Measurements from ENCODE around the gene OR2G6.
"Not testable (repeated sequence)": the region's sequence is repeated elsewhere in the genome, so short reads cannot be mapped to it uniquely, and the experiment has no call there.

Gene OR2G6

GRCh38 chr1:248507773-248508172 lies at the start of gene OR2G6:
Gene OR2G6 (plus strand): TSS chr1:248508073. CDS start chr1:248521647, 13,574 bp downstream.
- DNase-seq (ENCODE audit: low spot score), result not testable (repeated sequence)

- DNase-seq (ENCODE audit: low spot score), result not testable (repeated sequence)
Measured at GRCh38 chr1:248459117-248459516, 48.8 kb upstream of the OR2G6 start.

- no peak for DNase-seq (ENCODE audit: low spot score)
Measured at GRCh38 chr1:248471154-248471553, 36.7 kb upstream of the OR2G6 start.

GRCh38 chr1:248472111-248472510 lies 35.8 kb upstream of the OR2G6 start:
- not testable (repeated sequence) for DNase-seq (ENCODE audit: low spot score)

GRCh38 chr1:248473051-248473450 lies 34.8 kb upstream of the OR2G6 start, which contains the start of gene OR2T3:
Gene OR2T3 (plus strand): TSS chr1:248473351. CDS start chr1:248473351, 0 bp downstream.
- DNase-seq (ENCODE audit: low spot score), result not testable (repeated sequence)

GRCh38 chr1:248475660-248476059 lies 32.2 kb upstream of the OR2G6 start:
- DNase-seq (ENCODE audit: low spot score), result not testable (repeated sequence)

- not testable (repeated sequence) for DNase-seq (ENCODE audit: low spot score)
Measured at GRCh38 chr1:248481686-248482579, 25.9 kb upstream of the OR2G6 start.

- DNase-seq (ENCODE audit: low spot score), result not testable (repeated sequence)
Measured at GRCh38 chr1:248488289-248488688, 19.6 kb upstream of the OR2G6 start, which contains the start of gene OR2T5. Gene OR2T5 (plus strand): TSS chr1:248488589. CDS start chr1:248488589, 0 bp downstream.

GRCh38 chr1:248496661-248497060 lies 11.2 kb upstream of the OR2G6 start:
- DNase-seq (ENCODE audit: low spot score), result not testable (repeated sequence)

GRCh38 chr1:248500305-248501035 lies 7.4 kb upstream of the OR2G6 start:
- DNase-seq (ENCODE audit: low spot score), result not testable (repeated sequence)

GRCh38 chr1:248510217-248510616 lies 2.3 kb downstream of the OR2G6 start:
- not testable (repeated sequence) for DNase-seq (ENCODE audit: low spot score)

- DNase-seq (ENCODE audit: low spot score), result no peak
Measured at GRCh38 chr1:248521856-248522255, 14.0 kb downstream of the OR2G6 start.

- DNase-seq (ENCODE audit: low spot score), result not testable (repeated sequence)
Measured at GRCh38 chr1:248537449-248537848, 29.6 kb downstream of the OR2G6 start.

- DNase-seq (ENCODE audit: low spot score), result not testable (repeated sequence)
Measured at GRCh38 chr1:248547383-248547782, 39.5 kb downstream of the OR2G6 start.

- DNase-seq (ENCODE audit: low spot score), result not testable (repeated sequence)
Measured at GRCh38 chr1:248551027-248551426, 43.2 kb downstream of the OR2G6 start.

GRCh38 chr1:248562672-248563071 lies 54.8 kb downstream of the OR2G6 start, which contains the start of gene OR2T29:
Gene OR2T29 (minus strand): TSS chr1:248562772. CDS start chr1:248559491, 3,281 bp downstream.
- DNase-seq (ENCODE audit: low spot score), result not testable (repeated sequence)

GRCh38 chr1:248565530-248566373 lies 57.9 kb downstream of the OR2G6 start:
- not testable (repeated sequence) for DNase-seq (ENCODE audit: low spot score)

GRCh38 chr1:248569049-248569448 lies 61.2 kb downstream of the OR2G6 start:
- DNase-seq (ENCODE audit: low spot score), result not testable (repeated sequence)

GRCh38 chr1:248570811-248571210 lies 62.9 kb downstream of the OR2G6 start:
- DNase-seq (ENCODE audit: low spot score), result not testable (repeated sequence)

GRCh38 chr1:248572049-248572448 lies 64.2 kb downstream of the OR2G6 start:
- DNase-seq (ENCODE audit: low spot score), result not testable (repeated sequence)

- not testable (repeated sequence) for DNase-seq (ENCODE audit: low spot score)
Measured at GRCh38 chr1:248573856-248574255, 66.0 kb downstream of the OR2G6 start.

Measured in NAMALWA (cell line).